Measurements from ENCODE around the gene BCOR. TPM values are rescaled to one million over a fixed set of nuclear protein-coding genes. Genes with fewer than 3 reads are reported as not detected.

Gene BCOR
- total and polyA plus RNA-seq, 4 donors = 5.6 to 23.0 (median 11.0) TPM

DNA sequence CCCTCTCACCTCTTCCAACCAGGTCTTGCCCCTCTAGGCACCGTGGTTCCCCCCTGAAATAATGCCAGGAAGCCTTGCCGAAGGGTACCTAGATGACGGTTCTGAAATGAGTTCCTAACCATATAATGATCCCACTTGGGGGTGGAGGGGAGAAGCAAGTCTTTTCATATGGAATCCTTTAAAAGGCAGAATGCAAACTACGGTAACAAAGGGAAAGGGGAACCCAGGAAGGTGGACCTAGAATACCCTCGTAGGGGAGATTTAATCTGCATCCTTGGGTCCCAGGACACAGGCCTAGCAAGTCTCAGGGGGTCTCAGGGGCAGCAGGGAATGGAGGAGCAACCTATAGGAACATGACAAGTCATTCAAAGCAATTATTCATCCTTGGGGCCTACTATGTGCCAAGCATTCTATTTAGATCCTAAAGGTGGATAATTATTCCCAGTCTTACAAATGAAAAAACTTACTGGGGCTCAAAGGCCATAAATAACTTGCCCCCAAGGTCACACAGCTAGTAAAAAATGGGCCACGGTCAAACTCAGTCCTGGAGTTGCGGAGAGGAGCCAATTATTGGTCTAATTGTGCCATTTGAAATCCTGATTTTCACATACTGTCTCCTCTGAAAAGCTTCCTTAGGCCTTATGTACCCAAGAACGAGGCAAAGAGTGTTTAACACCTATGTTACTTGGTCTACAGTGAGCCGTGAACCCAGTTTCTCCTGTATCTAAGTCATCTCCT lies 8.8 kb downstream of the BCOR start:
- no peak overlapping the region for H3K27ac ChIP-seq (ENCODE audit: low read depth in 1 of 2, low read length in 2 of 2)
- no peaks in the 10 kb centered on the region for H3K27me3 ChIP-seq (ENCODE audit: control insufficient read depth in 4 of 4, insufficient read depth in 4 of 4, low read length in 3 of 4)
- H3K36me3 ChIP-seq (ENCODE audit: control insufficient read depth in 4 of 4, insufficient read depth in 3 of 4, low read depth in 1 of 4, low read length in 3 of 4) = no peaks in the 10 kb centered on the region
- 76% methylated on average over 9 of the region's 9 CpGs for WGBS
- TF ChIP-seq FOXA1 (IDR thresholded peaks at IDR 0.05) (no peak), FOXA2 (IDR thresholded peaks at IDR 0.05) (no peak), JUND (IDR thresholded peaks at IDR 0.05) (no peak), RAD21 (IDR thresholded peaks at IDR 0.05) (no peak), SP1 (IDR thresholded peaks at IDR 0.05) (no peak), YY1 (IDR thresholded peaks at IDR 0.05) (no peak), EGR1 (IDR thresholded peaks at IDR 0.05; ENCODE audit: low read depth in 2 of 2) (no peak), HNF4A (conservative IDR thresholded peaks at IDR 0.05) (no peak)
- TF ChIP-seq, protein P1, sequence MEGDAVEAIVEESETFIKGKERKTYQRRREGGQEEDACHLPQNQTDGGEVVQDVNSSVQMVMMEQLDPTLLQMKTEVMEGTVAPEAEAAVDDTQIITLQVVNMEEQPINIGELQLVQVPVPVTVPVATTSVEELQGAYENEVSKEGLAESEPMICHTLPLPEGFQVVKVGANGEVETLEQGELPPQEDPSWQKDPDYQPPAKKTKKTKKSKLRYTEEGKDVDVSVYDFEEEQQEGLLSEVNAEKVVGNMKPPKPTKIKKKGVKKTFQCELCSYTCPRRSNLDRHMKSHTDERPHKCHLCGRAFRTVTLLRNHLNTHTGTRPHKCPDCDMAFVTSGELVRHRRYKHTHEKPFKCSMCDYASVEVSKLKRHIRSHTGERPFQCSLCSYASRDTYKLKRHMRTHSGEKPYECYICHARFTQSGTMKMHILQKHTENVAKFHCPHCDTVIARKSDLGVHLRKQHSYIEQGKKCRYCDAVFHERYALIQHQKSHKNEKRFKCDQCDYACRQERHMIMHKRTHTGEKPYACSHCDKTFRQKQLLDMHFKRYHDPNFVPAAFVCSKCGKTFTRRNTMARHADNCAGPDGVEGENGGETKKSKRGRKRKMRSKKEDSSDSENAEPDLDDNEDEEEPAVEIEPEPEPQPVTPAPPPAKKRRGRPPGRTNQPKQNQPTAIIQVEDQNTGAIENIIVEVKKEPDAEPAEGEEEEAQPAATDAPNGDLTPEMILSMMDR (IDR thresholded peaks at IDR 0.05; ENCODE audit: low read depth, low read length, missing input control) = no peak
- TF ChIP-seq, protein P2, sequence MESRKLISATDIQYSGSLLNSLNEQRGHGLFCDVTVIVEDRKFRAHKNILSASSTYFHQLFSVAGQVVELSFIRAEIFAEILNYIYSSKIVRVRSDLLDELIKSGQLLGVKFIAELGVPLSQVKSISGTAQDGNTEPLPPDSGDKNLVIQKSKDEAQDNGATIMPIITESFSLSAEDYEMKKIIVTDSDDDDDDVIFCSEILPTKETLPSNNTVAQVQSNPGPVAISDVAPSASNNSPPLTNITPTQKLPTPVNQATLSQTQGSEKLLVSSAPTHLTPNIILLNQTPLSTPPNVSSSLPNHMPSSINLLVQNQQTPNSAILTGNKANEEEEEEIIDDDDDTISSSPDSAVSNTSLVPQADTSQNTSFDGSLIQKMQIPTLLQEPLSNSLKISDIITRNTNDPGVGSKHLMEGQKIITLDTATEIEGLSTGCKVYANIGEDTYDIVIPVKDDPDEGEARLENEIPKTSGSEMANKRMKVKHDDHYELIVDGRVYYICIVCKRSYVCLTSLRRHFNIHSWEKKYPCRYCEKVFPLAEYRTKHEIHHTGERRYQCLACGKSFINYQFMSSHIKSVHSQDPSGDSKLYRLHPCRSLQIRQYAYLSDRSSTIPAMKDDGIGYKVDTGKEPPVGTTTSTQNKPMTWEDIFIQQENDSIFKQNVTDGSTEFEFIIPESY (IDR thresholded peaks at IDR 0.05) = no peak
- TF ChIP-seq, protein P3, sequence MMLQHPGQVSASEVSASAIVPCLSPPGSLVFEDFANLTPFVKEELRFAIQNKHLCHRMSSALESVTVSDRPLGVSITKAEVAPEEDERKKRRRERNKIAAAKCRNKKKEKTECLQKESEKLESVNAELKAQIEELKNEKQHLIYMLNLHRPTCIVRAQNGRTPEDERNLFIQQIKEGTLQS (IDR thresholded peaks at IDR 0.05) = no peak
- TF ChIP-seq, protein P4, sequence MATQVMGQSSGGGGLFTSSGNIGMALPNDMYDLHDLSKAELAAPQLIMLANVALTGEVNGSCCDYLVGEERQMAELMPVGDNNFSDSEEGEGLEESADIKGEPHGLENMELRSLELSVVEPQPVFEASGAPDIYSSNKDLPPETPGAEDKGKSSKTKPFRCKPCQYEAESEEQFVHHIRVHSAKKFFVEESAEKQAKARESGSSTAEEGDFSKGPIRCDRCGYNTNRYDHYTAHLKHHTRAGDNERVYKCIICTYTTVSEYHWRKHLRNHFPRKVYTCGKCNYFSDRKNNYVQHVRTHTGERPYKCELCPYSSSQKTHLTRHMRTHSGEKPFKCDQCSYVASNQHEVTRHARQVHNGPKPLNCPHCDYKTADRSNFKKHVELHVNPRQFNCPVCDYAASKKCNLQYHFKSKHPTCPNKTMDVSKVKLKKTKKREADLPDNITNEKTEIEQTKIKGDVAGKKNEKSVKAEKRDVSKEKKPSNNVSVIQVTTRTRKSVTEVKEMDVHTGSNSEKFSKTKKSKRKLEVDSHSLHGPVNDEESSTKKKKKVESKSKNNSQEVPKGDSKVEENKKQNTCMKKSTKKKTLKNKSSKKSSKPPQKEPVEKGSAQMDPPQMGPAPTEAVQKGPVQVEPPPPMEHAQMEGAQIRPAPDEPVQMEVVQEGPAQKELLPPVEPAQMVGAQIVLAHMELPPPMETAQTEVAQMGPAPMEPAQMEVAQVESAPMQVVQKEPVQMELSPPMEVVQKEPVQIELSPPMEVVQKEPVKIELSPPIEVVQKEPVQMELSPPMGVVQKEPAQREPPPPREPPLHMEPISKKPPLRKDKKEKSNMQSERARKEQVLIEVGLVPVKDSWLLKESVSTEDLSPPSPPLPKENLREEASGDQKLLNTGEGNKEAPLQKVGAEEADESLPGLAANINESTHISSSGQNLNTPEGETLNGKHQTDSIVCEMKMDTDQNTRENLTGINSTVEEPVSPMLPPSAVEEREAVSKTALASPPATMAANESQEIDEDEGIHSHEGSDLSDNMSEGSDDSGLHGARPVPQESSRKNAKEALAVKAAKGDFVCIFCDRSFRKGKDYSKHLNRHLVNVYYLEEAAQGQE (IDR thresholded peaks at IDR 0.05) = no peak
- TF ChIP-seq, protein P5, sequence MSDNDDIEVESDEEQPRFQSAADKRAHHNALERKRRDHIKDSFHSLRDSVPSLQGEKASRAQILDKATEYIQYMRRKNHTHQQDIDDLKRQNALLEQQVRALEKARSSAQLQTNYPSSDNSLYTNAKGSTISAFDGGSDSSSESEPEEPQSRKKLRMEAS (IDR thresholded peaks at IDR 0.05) = no peak
- no peaks in the 10 kb centered on the region for H3K9me3 ChIP-seq (ENCODE audit: control insufficient read depth in 4 of 4, low read length in 3 of 4)
- DNase-seq (ENCODE audit: low spot score) = no peak
- peaks cover 31 to 68% (median 40%) of the 10 kb centered on the region in 4 donors for H3K4me1 ChIP-seq (ENCODE audit: control insufficient read depth in 4 of 4, insufficient read depth in 4 of 4, low read length in 3 of 4)
- H3K4me3 ChIP-seq (ENCODE audit: low read depth in 1 of 3, low read length in 3 of 3) = no peak overlapping the region
- H3K9ac ChIP-seq (ENCODE audit: low read depth in 1 of 2, low read length in 2 of 2) = no peak overlapping the region

DNA sequence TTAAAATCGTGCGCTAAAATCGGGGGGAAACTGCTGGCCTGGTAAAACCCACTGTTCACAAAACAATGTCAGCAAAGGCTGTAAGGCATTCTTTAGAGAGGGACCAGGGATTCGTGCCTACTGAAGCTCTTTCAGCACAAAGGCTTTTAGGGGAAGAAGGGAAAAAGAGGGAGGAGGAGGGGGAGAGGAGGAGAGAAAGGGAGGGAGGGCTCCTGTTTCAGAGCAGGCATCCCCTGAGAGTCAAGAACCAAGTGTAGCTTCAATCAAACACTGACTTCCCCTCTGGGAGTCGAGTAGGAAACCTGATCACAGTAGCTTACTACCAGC lies 9.5 kb downstream of the BCOR start:
- H3K27ac ChIP-seq (ENCODE audit: low read depth in 1 of 2, low read length in 2 of 2) = peak overlapping the region in 1 of 2 donors; percentile 42
- 43% methylated on average over 5 of the region's 5 CpGs for WGBS

More for the DNA sequence above, 9.5 kb downstream of the BCOR start:
- Histone ChIP-seq H3K27me3 (ENCODE audit: control insufficient read depth in 4 of 4, insufficient read depth in 4 of 4, low read length in 3 of 4) (no peaks in the 10 kb centered on the region), H3K4me1 (ENCODE audit: control insufficient read depth in 4 of 4, insufficient read depth in 4 of 4, low read length in 3 of 4) (peaks cover 31 to 68% (median 41%) of the 10 kb centered on the region in 4 donors), H3K4me3 (ENCODE audit: low read depth in 1 of 3, low read length in 3 of 3) (no peak overlapping the region), H3K36me3 (ENCODE audit: control insufficient read depth in 4 of 4, insufficient read depth in 3 of 4, low read depth in 1 of 4, low read length in 3 of 4) (no peaks in the 10 kb centered on the region), H3K9me3 (ENCODE audit: control insufficient read depth in 4 of 4, low read length in 3 of 4) (no peaks in the 10 kb centered on the region), H3K9ac (ENCODE audit: low read depth in 1 of 2, low read length in 2 of 2) (no peak overlapping the region)
- DNase-seq (ENCODE audit: low spot score) = no peak
- TF ChIP-seq YY1 (IDR thresholded peaks at IDR 0.05) (no peak), FOXA1 (IDR thresholded peaks at IDR 0.05) (no peak), JUND (IDR thresholded peaks at IDR 0.05) (no peak), RXRA (IDR thresholded peaks at IDR 0.05) (no peak), FOXA2 (IDR thresholded peaks at IDR 0.05) (no peak), EGR1 (IDR thresholded peaks at IDR 0.05; ENCODE audit: low read depth in 2 of 2) (no peak)
- TF ChIP-seq, protein P1 (IDR thresholded peaks at IDR 0.05; ENCODE audit: low read depth, low read length, missing input control) = no peak
- TF ChIP-seq, protein P5 (IDR thresholded peaks at IDR 0.05) = no peak
